HCT116 (cell line): ENCODE results near the gene NELL1. TPM values are rescaled to one million over a fixed set of nuclear protein-coding genes. Genes with fewer than 3 reads are reported as not detected.

Experiments
- ATAC-seq: fragments of 200-7000 bp; cut with Tn5 transposase; 2 replicates; pipeline ENCODE4 v1.9.1; 2020; ENCODE audit warnings: mild to moderate bottlenecking, moderate library complexity
- BruUV-seq: library from RNA; stranded (reverse); fragments of 400-500 nt; replicated peaks from 2 replicates; lab custom pipeline; 2021; lab: Mats Ljungman, UMichigan
- CTCF ChIA-PET: fragments of 300-600 bp; sonication (Branson Sonifier 250); formaldehyde crosslinking; loops from one replicate; lab custom pipeline; 2021; ENCODE audit warnings: antibody characterized with exemption; lab: Charles Lee
- POLR2A ChIA-PET: fragments of 300-600, 350-600 bp; sonication (Branson Sonifier 250); formaldehyde crosslinking; loops from one replicate; lab custom pipeline; 2021; ENCODE audit warnings: antibody characterized with exemption; lab: Charles Lee
- RAD21 ChIA-PET, 2 experiments: fragments of 300-600 bp; sonication (Branson Sonifier 250); formaldehyde crosslinking; loops; one replicate each; lab custom pipeline; 2023; ENCODE audit warnings: low total read pairs in 2 of 2; ENCODE audit not compliant: uncharacterized antibody in 2 of 2, unreplicated experiment in 2 of 2, low non-redundant PET in 1 of 2; lab: Charles Lee
- DNase-seq: peaks from one replicate; pipeline ENCODE4 v3.0.0-alpha.2; 2010; ENCODE audit warnings: low read depth, low spot score
- H2AFZ ChIP-seq: fragments of 200-600 bp; shearing (Covaris generic), sonication (generic); 2 replicates; pipeline ENCODE4 v1.6.1; 2017; ENCODE audit warnings: low read depth, mixed run types, mixed read lengths, antibody characterized with exemption, low read length; ENCODE audit not compliant: poor library complexity, severe bottlenecking
- H3K27ac ChIP-seq: 2 replicates; pipeline ENCODE4 v1.5.1; 2012; ENCODE audit warnings: low read depth, low read length
- H3K27me3 ChIP-seq: fragments of 200-600 bp; sonication (generic); 2 replicates; pipeline ENCODE4 v1.6.1; 2016; ENCODE audit warnings: mixed run types, low read length, mixed read lengths; ENCODE audit not compliant: insufficient read depth
- H3K36me3 ChIP-seq, 2 experiments: fragments of 200-500 bp in 1 of 2; fragments of 200-600 bp in 1 of 2; sonication (Bioruptor generic) in 1 of 2; sonication (generic) in 1 of 2; 2 replicates each; pipeline versions ENCODE4 v1.5.1 to v1.6.1; 2014 to 2016; ENCODE audit warnings: low read length in 2 of 2, inconsistent platforms in 1 of 2, mixed read lengths in 1 of 2, mixed run types in 1 of 2; ENCODE audit not compliant: insufficient read depth in 2 of 2, control insufficient read depth in 1 of 2
- H3K4me1 ChIP-seq, 2 experiments: fragments of 200-600 bp in 1 of 2; sonication (generic) in 1 of 2; 2 replicates each; pipeline versions ENCODE4 v1.5.1 to v1.6.1; 2012 to 2017; ENCODE audit warnings: low read length in 2 of 2, inconsistent platforms in 1 of 2, mild to moderate bottlenecking in 1 of 2, mixed read lengths in 1 of 2, mixed run types in 1 of 2, moderate library complexity in 1 of 2; ENCODE audit not compliant: insufficient read depth in 2 of 2, control insufficient read depth in 1 of 2
- H3K4me2 ChIP-seq: fragments of 200-600 bp; sonication (generic); 2 replicates; pipeline ENCODE4 v1.6.1; 2017; ENCODE audit warnings: mixed run types, low read length, mixed read lengths
- H3K4me3 ChIP-seq, 2 experiments: fragments of 200-600 bp in 1 of 2; sonication (generic) in 1 of 2; replicated peaks in 1 of 2; 2 replicates each; pipeline ENCODE4 v1.5.1; 2011 to 2016; ENCODE audit warnings: low read length in 2 of 2, control low read depth in 1 of 2, low read depth in 1 of 2, mild to moderate bottlenecking in 1 of 2, mixed read lengths in 1 of 2, mixed run types in 1 of 2
- H3K79me2 ChIP-seq: fragments of 200-600 bp; sonication (generic); 2 replicates; pipeline ENCODE4 v1.6.1; 2017; ENCODE audit warnings: mild to moderate bottlenecking, mixed run types, low read length, moderate library complexity, mixed read lengths; ENCODE audit not compliant: insufficient read depth
- H3K9ac ChIP-seq: fragments of 200-600 bp; sonication (generic); 2 replicates; pipeline ENCODE4 v1.6.1; 2016; ENCODE audit warnings: low read length, mixed read lengths
- H3K9me2 ChIP-seq: fragments of 200-600 bp; sonication (generic), shearing (Covaris generic); 2 replicates; pipeline ENCODE4 v1.6.1; 2017; ENCODE audit warnings: mixed run types, mild to moderate bottlenecking, moderate library complexity; ENCODE audit not compliant: insufficient read depth
- H3K9me3 ChIP-seq, 2 experiments: fragments of 200-500 bp in 1 of 2; fragments of 200-600 bp in 1 of 2; sonication (Bioruptor generic) in 1 of 2; sonication (generic) in 1 of 2; 2 replicates each; pipeline ENCODE4 v1.6.1; 2014 to 2017; ENCODE audit warnings: low read length in 2 of 2, mixed read lengths in 2 of 2, inconsistent platforms in 1 of 2, low read depth in 1 of 2, mild to moderate bottlenecking in 1 of 2, mixed run types in 1 of 2, moderate library complexity in 1 of 2; ENCODE audit not compliant: control insufficient read depth in 1 of 2, insufficient read depth in 1 of 2
- H4K20me1 ChIP-seq: fragments of 200-600 bp; sonication (generic), shearing (Covaris generic); 2 replicates; pipeline ENCODE4 v1.6.1; 2017; ENCODE audit warnings: mixed run types, mild to moderate bottlenecking, moderate library complexity; ENCODE audit not compliant: insufficient read depth
- CEBPB ChIP-seq: IDR thresholded peaks from 2 replicates; pipeline ENCODE4 v1.6.1; 2012; ENCODE audit warnings: low read depth
- CTCF ChIP-seq, 3 experiments: fragments of 200-600 bp in 1 of 3; sonication (generic) in 1 of 3; IDR thresholded peaks in 2 of 3; conservative IDR thresholded peaks in 1 of 3; 2 replicates each; pipeline ENCODE4 v1.5.1; 2012 to 2017; ENCODE audit warnings: low read depth in 2 of 3, low read length in 2 of 3, antibody characterized with exemption in 1 of 3, borderline replicate concordance in 1 of 3, control low read depth in 1 of 3, mild to moderate bottlenecking in 1 of 3, mixed read lengths in 1 of 3, mixed run types in 1 of 3, moderate library complexity in 1 of 3; ENCODE audit not compliant: insufficient read depth in 1 of 3
- EGR1 ChIP-seq: IDR thresholded peaks from 2 replicates; pipeline ENCODE4 v1.6.1; 2012; ENCODE audit warnings: low read depth
- ELF1 ChIP-seq: IDR thresholded peaks from 2 replicates; pipeline ENCODE4 v1.6.1; 2012; ENCODE audit warnings: low read depth, borderline replicate concordance
- EZH2phosphoT487 ChIP-seq: fragments of 200-600 bp; IDR thresholded peaks from 2 replicates; pipeline ENCODE4 v1.6.1; 2018; ENCODE audit warnings: antibody characterized with exemption, borderline replicate concordance
- SRF ChIP-seq: IDR thresholded peaks from 2 replicates; pipeline ENCODE4 v1.6.1; 2012; ENCODE audit warnings: low read depth
- TCF7L2 ChIP-seq: IDR thresholded peaks from 2 replicates; pipeline ENCODE4 v1.7.0; 2011; ENCODE audit warnings: borderline replicate concordance, inconsistent platforms; ENCODE audit not compliant: insufficient read depth, insufficient read length; ENCODE audit errors: extremely low read depth
- ZFX ChIP-seq: fragments of 450-650 bp; IDR thresholded peaks from 2 replicates; pipeline ENCODE4 v1.6.1; 2017
- ZNF274 ChIP-seq: fragments of 200-500 bp; sonication (Bioruptor generic); IDR thresholded peaks from 2 replicates; pipeline ENCODE4 v1.6.1; 2014; ENCODE audit warnings: mild to moderate bottlenecking, low read depth, low read length, inconsistent platforms
- intact Hi-C: fragments of 100-400 bp; cut with micrococcal nuclease; formaldehyde crosslinking; loops from 2 replicates; pipeline ENCODE4 v1.10.0; 2022
- total RNA-seq: library from RNA; stranded (reverse); gene quantifications from one replicate; pipeline ENCODE4 v1.2.1, GENCODE V29; 2021; ENCODE audit not compliant: unreplicated experiment

Gene NELL1
- total RNA-seq, 1 experiment from 2014 or later: not detected

GRCh38 chr11:20671856-20672546 is 2.6 kb downstream of the NELL1 start:
- Histone ChIP-seq H3K27ac (no peak overlapping the region), H3K9me3 (no peaks in the 10 kb centered on the region), H3K36me3 (no peaks in the 10 kb centered on the region), H3K9me2 (no peaks in the 10 kb centered on the region), H3K79me2 (no peaks in the 10 kb centered on the region), H4K20me1 (no peaks in the 10 kb centered on the region), H3K27me3 (peaks cover 7% of the 10 kb centered on the region; the same call in 1 of the 2 replicates), H2AFZ (no peak overlapping the region), H3K4me1 (no peaks in the 10 kb centered on the region), H3K4me3 (no peak overlapping the region), H3K4me2 (no peak overlapping the region), H3K9ac (no peak overlapping the region)
- TF ChIP-seq EZH2phosphoT487 (no peak), ZFX (no peak), EGR1 (no peak), ELF1 (no peak), ZNF274 (no peak), CTCF (IDR thresholded peaks at IDR 0.05 in 2 of 3, conservative IDR thresholded peaks at IDR 0.05 in 1 of 3; ENCODE audit: borderline replicate concordance in 1 of 3, insufficient read depth in 1 of 3, low read depth in 2 of 3, low read length in 2 of 3) (peak in 2 of 3 experiments; percentile 30 to 35; a peak in 4 of 6 replicates), TCF7L2 (no peak), SRF (no peak), CEBPB (no peak)
- ATAC-seq (peak; percentile 68), DNase-seq (peak; percentile 0)
- ChIA-PET RAD21 (no interaction called here), CTCF (interaction anchor here (1.2 kb wide), 1 partner anchor 544 kb away, joined by 3 read pairs; no protein-coding TSS in a partner anchor), POLR2A (no interaction called here)
- BruUV-seq: no TSS peak
- intact Hi-C loops: loop anchor here (1.0 kb wide), 2 partner anchors 24 to 544 kb away; no protein-coding TSS in a partner anchor
